Neural cell (in vitro differentiated cells): ENCODE data around the gene HYLS1. TPM values are rescaled to one million over a fixed set of nuclear protein-coding genes. Genes with fewer than 3 reads are reported as not detected.

Experiments used
- H2AFZ ChIP-seq: fragments of 200-600, 300-800 bp; sonication (generic), shearing (Covaris generic); 2 replicates; pipeline ENCODE4 v1.6.0; 2014; ENCODE audit warnings: low read depth, mild to moderate bottlenecking, antibody characterized with exemption, low read length, moderate library complexity
- H3F3A ChIP-seq: fragments of 200-600 bp; shearing (Covaris generic); 2 replicates; pipeline ENCODE4 v1.6.1; 2016; ENCODE audit warnings: mild to moderate bottlenecking, moderate library complexity, mixed read lengths, antibody characterized with exemption, low read length; ENCODE audit not compliant: insufficient read depth, poor library complexity, severe bottlenecking
- H3K27ac ChIP-seq: fragments of 200-600, 300-800 bp; sonication (generic), shearing (Covaris generic); 2 replicates; pipeline ENCODE4 v1.5.1; 2014; ENCODE audit warnings: mild to moderate bottlenecking, low read length, moderate library complexity
- H3K27me3 ChIP-seq: fragments of 300-800, 200-600 bp; sonication (generic), shearing (Covaris generic); 2 replicates; pipeline ENCODE4 v1.6.0; 2014; ENCODE audit warnings: mild to moderate bottlenecking, low read depth, low read length, moderate library complexity; ENCODE audit not compliant: insufficient read depth
- H3K36me3 ChIP-seq: fragments of 300-800, 200-600 bp; sonication (generic), shearing (Covaris generic); 2 replicates; pipeline ENCODE4 v1.5.1; 2014; ENCODE audit warnings: mild to moderate bottlenecking, antibody characterized with exemption, low read length, moderate library complexity; ENCODE audit not compliant: insufficient read depth
- H3K4me2 ChIP-seq: fragments of 300-800, 200-600 bp; sonication (generic), shearing (Covaris generic); 2 replicates; pipeline ENCODE4 v1.6.0; 2014; ENCODE audit warnings: mild to moderate bottlenecking, low read length
- H3K4me3 ChIP-seq: fragments of 300-800, 200-600 bp; sonication (generic), shearing (Covaris generic); 2 replicates; pipeline ENCODE4 v1.5.1; 2014; ENCODE audit warnings: mild to moderate bottlenecking, low read length, moderate library complexity
- H3K79me2 ChIP-seq: fragments of 200-600 bp; shearing (Covaris generic); replicated peaks from 2 replicates; pipeline ENCODE4 v1.6.0; 2014; ENCODE audit warnings: mild to moderate bottlenecking, low read length, moderate library complexity; ENCODE audit not compliant: insufficient read depth
- H3K9ac ChIP-seq: fragments of 300-800, 200-600 bp; sonication (generic), shearing (Covaris generic); 2 replicates; pipeline ENCODE4 v1.6.1; 2016; ENCODE audit warnings: mild to moderate bottlenecking, low read length, mixed read lengths
- H3K9me2 ChIP-seq: fragments of 200-600 bp; shearing (Covaris generic); 2 replicates; pipeline ENCODE4 v1.6.1; 2016; ENCODE audit warnings: mild to moderate bottlenecking, low read length, mixed read lengths; ENCODE audit not compliant: insufficient read depth
- H3K9me3 ChIP-seq: fragments of 200-600, 300-800 bp; sonication (generic), shearing (Covaris generic); 2 replicates; pipeline ENCODE4 v1.6.1; 2016; ENCODE audit warnings: mild to moderate bottlenecking, mixed run types, low read length, moderate library complexity, mixed read lengths
- H4K20me1 ChIP-seq: fragments of 200-600 bp; shearing (Covaris generic); 2 replicates; pipeline ENCODE4 v1.6.1; 2016; ENCODE audit warnings: mild to moderate bottlenecking, mixed run types; ENCODE audit not compliant: insufficient read depth
- CTCF ChIP-seq: fragments of 450-650 bp; IDR thresholded peaks from 2 replicates; pipeline ENCODE4 v1.5.1; 2014; ENCODE audit warnings: antibody characterized with exemption, mild to moderate bottlenecking, moderate library complexity; ENCODE audit not compliant: poor library complexity, severe bottlenecking
- EP300 ChIP-seq: fragments of 450-650 bp; conservative IDR thresholded peaks from 2 replicates; pipeline ENCODE4 v1.6.1; 2014; ENCODE audit warnings: antibody characterized with exemption, mild to moderate bottlenecking, moderate library complexity; ENCODE audit not compliant: poor library complexity, severe bottlenecking
- EZH2 ChIP-seq: fragments of 200-600, 300-800 bp; shearing (Covaris generic), sonication (generic); IDR thresholded peaks from 2 replicates; pipeline ENCODE4 v1.6.1; 2014; ENCODE audit warnings: antibody characterized with exemption, low read length, borderline replicate concordance, mild to moderate bottlenecking; ENCODE audit not compliant: insufficient read depth, poor library complexity, severe bottlenecking
- MXI1 ChIP-seq: fragments of 450-650 bp; conservative IDR thresholded peaks from 2 replicates; pipeline ENCODE4 v1.6.1; 2014; ENCODE audit warnings: antibody characterized with exemption, mild to moderate bottlenecking; ENCODE audit not compliant: poor library complexity, severe bottlenecking
- POLR2AphosphoS5 ChIP-seq: IDR thresholded peaks from 2 replicates; pipeline ENCODE4 v1.6.1; 2012
- RAD21 ChIP-seq: fragments of 450-650 bp; conservative IDR thresholded peaks from 2 replicates; pipeline ENCODE4 v1.6.1; 2014; ENCODE audit warnings: antibody characterized with exemption, mild to moderate bottlenecking, moderate library complexity
- REST ChIP-seq: IDR thresholded peaks from 2 replicates; pipeline ENCODE4 v1.6.1; 2012; ENCODE audit warnings: borderline replicate concordance
- SMC3 ChIP-seq: fragments of 450-650 bp; conservative IDR thresholded peaks from 2 replicates; pipeline ENCODE4 v1.6.1; 2014; ENCODE audit warnings: antibody characterized with exemption, mild to moderate bottlenecking, moderate library complexity; ENCODE audit not compliant: poor library complexity
- TAF1 ChIP-seq: IDR thresholded peaks from 2 replicates; pipeline ENCODE4 v1.6.1; 2012; ENCODE audit warnings: low read depth
- polyA plus RNA-seq: library from polyadenylated mRNA; depleted of rRNA; stranded (reverse); fragments of >200 nt; gene quantifications from 2 replicates; pipeline ENCODE4 v1.2.3, GENCODE V29; 2014

HYLS1 gene
- polyA plus RNA-seq, 1 donor from 2014 or later = 6.0 TPM

GRCh38 chr11:125940145-125940544 is 52.7 kb downstream of the HYLS1 start (continued):
- TF ChIP-seq POLR2AphosphoS5 (no peak), RAD21 (no peak)

- no peak for TF ChIP-seq CTCF
- TF ChIP-seq TAF1 = no peak
- TF ChIP-seq MXI1 = no peak
- no peak for TF ChIP-seq RAD21
- no peak for TF ChIP-seq EP300
- no peak for TF ChIP-seq EZH2
- no peak for TF ChIP-seq SMC3
- no peak for TF ChIP-seq REST
- TF ChIP-seq POLR2AphosphoS5 = no peak
- no peak overlapping the region for H3K9ac ChIP-seq
- H4K20me1 ChIP-seq = no peaks in the 10 kb centered on the region
- H3K4me2 ChIP-seq = no peak overlapping the region
- H3K9me3 ChIP-seq = no peaks in the 10 kb centered on the region
- no peak overlapping the region for H3K4me3 ChIP-seq
- H3K9me2 ChIP-seq = no peaks in the 10 kb centered on the region
- H2AFZ ChIP-seq = no peak overlapping the region
- no peaks in the 10 kb centered on the region for H3K36me3 ChIP-seq
- H3F3A ChIP-seq = no peaks in the 10 kb centered on the region
- no peaks in the 10 kb centered on the region for H3K27me3 ChIP-seq
- no peaks in the 10 kb centered on the region for H3K79me2 ChIP-seq
- no peak overlapping the region for H3K27ac ChIP-seq
These were observed 53.8 kb downstream of the HYLS1 start for GRCh38 chr11:125941267-125941618.

- no peak overlapping the region for H3K4me2 ChIP-seq
- no peak overlapping the region for H3K9ac ChIP-seq
- H3K27me3 ChIP-seq = no peaks in the 10 kb centered on the region
- TF ChIP-seq CTCF (peak; percentile 37), EZH2 (no peak), SMC3 (no peak), POLR2AphosphoS5 (no peak)
- no peaks in the 10 kb centered on the region for H3F3A ChIP-seq
- no peak overlapping the region for H3K4me3 ChIP-seq
- H3K27ac ChIP-seq = no peak overlapping the region
- no peaks in the 10 kb centered on the region for H3K9me2 ChIP-seq
- no peak overlapping the region for H2AFZ ChIP-seq
- H3K9me3 ChIP-seq = no peaks in the 10 kb centered on the region
- H4K20me1 ChIP-seq = no peaks in the 10 kb centered on the region
- H3K79me2 ChIP-seq = no peaks in the 10 kb centered on the region
- H3K36me3 ChIP-seq = no peaks in the 10 kb centered on the region
These were observed 54.4 kb downstream of the HYLS1 start for GRCh38 chr11:125941619-125942611.
